HepG2 (cell line): Measurements from ENCODE around the gene MIF. TPM values are rescaled to one million over a fixed set of nuclear protein-coding genes. Genes with fewer than 3 reads are reported as not detected.

Source experiments
- ATF1 ChIP-seq: IDR thresholded peaks from 2 replicates; pipeline ENCODE4 v1.6.1; 2016; ENCODE audit warnings: mild to moderate bottlenecking, control low read depth
- CSRNP1 ChIP-seq: sonication (generic); formaldehyde crosslinking; IDR thresholded peaks from 2 replicates; pipeline ENCODE4 v1.8.1; 2023; ENCODE audit warnings: mild to moderate bottlenecking, missing genetic modification reagents
- HMGXB3 ChIP-seq: sonication (generic); formaldehyde crosslinking; IDR thresholded peaks from 2 replicates; pipeline ENCODE4 v1.4.0; 2020; ENCODE audit warnings: missing genetic modification reagents, borderline replicate concordance
- IRF2 ChIP-seq: IDR thresholded peaks from 2 replicates; pipeline ENCODE4 v1.6.1; 2018; ENCODE audit warnings: missing genetic modification reagents, missing compliant biosample characterization
- KAT7 ChIP-seq: IDR thresholded peaks from 2 replicates; pipeline ENCODE4 v1.6.1; 2018; ENCODE audit warnings: borderline replicate concordance, missing compliant biosample characterization
- NFIC ChIP-seq: IDR thresholded peaks from 2 replicates; pipeline ENCODE4 v1.6.1; 2012; ENCODE audit warnings: mild to moderate bottlenecking, low read length, inconsistent platforms
- NR2F6 ChIP-seq, 2 experiments: IDR thresholded peaks; 2 replicates each; pipeline ENCODE4 v1.6.1; 2016; ENCODE audit warnings: antibody characterized with exemption in 1 of 2, mild to moderate bottlenecking in 1 of 2
- PPARG ChIP-seq: conservative IDR thresholded peaks from 2 replicates; pipeline ENCODE4 v1.6.1; 2016; ENCODE audit warnings: missing biosample characterization, missing genetic modification reagents
- TRIM24 ChIP-seq: sonication (generic); formaldehyde crosslinking; IDR thresholded peaks from 2 replicates; pipeline ENCODE4 v1.8.0; 2022; ENCODE audit warnings: mild to moderate bottlenecking, missing genetic modification reagents
- ZNF138 ChIP-seq: sonication (generic); formaldehyde crosslinking; IDR thresholded peaks from 2 replicates; pipeline ENCODE4 v1.5.0; 2020; ENCODE audit warnings: mild to moderate bottlenecking, low read depth, missing genetic modification reagents
- ZNF224 ChIP-seq: sonication (generic); formaldehyde crosslinking; IDR thresholded peaks from 2 replicates; pipeline ENCODE4 v1.5.0; 2020; ENCODE audit warnings: mild to moderate bottlenecking, missing genetic modification reagents
- ZNF747 ChIP-seq: sonication (generic); formaldehyde crosslinking; IDR thresholded peaks from 2 replicates; pipeline ENCODE4 v1.8.1; 2023; ENCODE audit warnings: missing genetic modification reagents, mild to moderate bottlenecking, borderline replicate concordance
- polyA plus RNA-seq, 8 experiments: library from polyadenylated mRNA; depleted of rRNA in 3 of 8; stranded (reverse) in 7 of 8; unstranded in 1 of 8; fragments of >200 nt; fragmentation: Illumina TruSeq in 4 of 8; extraction: Trizol in 4 of 8; gene quantifications; 2 replicates each; pipeline versions ENCODE4 v1.2.1 to v1.2.3, GENCODE V29; 2011 to 2016; ENCODE audit warnings: low read depth in 4 of 8, missing spikeins in 1 of 8, mixed read lengths in 1 of 8; ENCODE audit not compliant: insufficient read depth in 1 of 8
- total RNA-seq, 5 experiments: library from RNA; depleted of rRNA; stranded (reverse); fragments of >200 nt; fragmentation: Illumina TruSeq; extraction: Trizol; gene quantifications; 2 replicates each; pipeline ENCODE4 v1.2.3, GENCODE V29; 2016; ENCODE audit warnings: low read depth in 1 of 5
- TF ChIP-seq, protein P1 (sequence below): sonication (generic); formaldehyde crosslinking; IDR thresholded peaks from 2 replicates; pipeline ENCODE4 v1.4.0; 2020; ENCODE audit warnings: missing genetic modification reagents, borderline replicate concordance

The MIF gene
- total and polyA plus RNA-seq, 2 of the 13 experiments (the other 11 are each of a cell fraction or from before 2014, with no cell fraction given) = 634 to 675 TPM

DNA sequence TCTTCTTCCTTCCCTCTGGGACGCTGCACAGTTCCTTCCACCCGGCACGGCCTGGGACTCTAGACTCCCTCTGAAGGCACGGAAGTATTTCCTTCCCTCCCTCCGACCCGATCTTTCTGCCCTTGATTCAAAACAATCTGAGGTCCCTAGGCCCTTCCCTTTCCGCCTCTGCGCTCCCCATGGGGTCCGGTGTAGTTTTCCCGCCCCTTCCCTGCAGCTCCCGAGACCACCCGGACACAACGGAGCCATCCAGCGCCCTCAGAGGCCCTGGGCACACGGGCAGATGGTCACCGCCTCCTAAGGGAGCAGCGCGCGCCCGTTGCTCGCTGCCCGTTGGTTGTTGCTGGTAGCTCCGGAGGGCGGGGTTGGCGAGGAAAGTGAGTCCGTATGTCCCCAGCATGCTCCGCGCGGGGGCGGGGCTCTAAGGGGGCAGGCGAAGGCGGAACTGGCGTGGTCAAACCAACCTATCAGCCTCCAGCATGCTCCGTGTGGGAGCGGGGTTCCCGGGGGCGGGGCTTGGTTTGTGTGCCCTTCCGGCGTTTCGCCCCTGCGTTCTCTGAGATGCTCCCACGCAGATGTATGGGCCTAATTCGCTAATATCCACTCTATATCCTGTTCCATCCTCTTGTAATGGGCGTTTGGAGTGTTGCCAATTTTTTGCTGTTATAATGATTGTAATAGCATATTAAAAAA, 19.6 kb downstream of the MIF start (continued):
- TF ChIP-seq, protein P1, sequence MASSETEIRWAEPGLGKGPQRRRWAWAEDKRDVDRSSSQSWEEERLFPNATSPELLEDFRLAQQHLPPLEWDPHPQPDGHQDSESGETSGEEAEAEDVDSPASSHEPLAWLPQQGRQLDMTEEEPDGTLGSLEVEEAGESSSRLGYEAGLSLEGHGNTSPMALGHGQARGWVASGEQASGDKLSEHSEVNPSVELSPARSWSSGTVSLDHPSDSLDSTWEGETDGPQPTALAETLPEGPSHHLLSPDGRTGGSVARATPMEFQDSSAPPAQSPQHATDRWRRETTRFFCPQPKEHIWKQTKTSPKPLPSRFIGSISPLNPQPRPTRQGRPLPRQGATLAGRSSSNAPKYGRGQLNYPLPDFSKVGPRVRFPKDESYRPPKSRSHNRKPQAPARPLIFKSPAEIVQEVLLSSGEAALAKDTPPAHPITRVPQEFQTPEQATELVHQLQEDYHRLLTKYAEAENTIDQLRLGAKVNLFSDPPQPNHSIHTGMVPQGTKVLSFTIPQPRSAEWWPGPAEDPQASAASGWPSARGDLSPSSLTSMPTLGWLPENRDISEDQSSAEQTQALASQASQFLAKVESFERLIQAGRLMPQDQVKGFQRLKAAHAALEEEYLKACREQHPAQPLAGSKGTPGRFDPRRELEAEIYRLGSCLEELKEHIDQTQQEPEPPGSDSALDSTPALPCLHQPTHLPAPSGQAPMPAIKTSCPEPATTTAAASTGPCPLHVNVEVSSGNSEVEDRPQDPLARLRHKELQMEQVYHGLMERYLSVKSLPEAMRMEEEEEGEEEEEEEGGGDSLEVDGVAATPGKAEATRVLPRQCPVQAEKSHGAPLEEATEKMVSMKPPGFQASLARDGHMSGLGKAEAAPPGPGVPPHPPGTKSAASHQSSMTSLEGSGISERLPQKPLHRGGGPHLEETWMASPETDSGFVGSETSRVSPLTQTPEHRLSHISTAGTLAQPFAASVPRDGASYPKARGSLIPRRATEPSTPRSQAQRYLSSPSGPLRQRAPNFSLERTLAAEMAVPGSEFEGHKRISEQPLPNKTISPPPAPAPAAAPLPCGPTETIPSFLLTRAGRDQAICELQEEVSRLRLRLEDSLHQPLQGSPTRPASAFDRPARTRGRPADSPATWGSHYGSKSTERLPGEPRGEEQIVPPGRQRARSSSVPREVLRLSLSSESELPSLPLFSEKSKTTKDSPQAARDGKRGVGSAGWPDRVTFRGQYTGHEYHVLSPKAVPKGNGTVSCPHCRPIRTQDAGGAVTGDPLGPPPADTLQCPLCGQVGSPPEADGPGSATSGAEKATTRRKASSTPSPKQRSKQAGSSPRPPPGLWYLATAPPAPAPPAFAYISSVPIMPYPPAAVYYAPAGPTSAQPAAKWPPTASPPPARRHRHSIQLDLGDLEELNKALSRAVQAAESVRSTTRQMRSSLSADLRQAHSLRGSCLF (CRISPR knock-in tag) = no peak
- TF ChIP-seq ZNF224 (CRISPR knock-in tag) (no peak; the same call in 1 of the 2 replicates), CSRNP1 (peak; percentile 79; the same call in 1 of the 2 replicates), ZNF138 (CRISPR knock-in tag) (0 out of 2 replicates have a peak, but pooled peaks have one; percentile 65), ZNF747 (CRISPR knock-in tag) (peak; percentile 95), HMGXB3 (CRISPR knock-in tag) (peak; percentile 96), ATF1 (CRISPR knock-in tag) (peak; percentile 44; the same call in 1 of the 2 replicates), TRIM24 (CRISPR knock-in tag) (no peak), PPARG (CRISPR knock-in tag) (0 out of 2 replicates have a peak, but pooled peaks have one; percentile 34), NR2F6 (IDR thresholded peaks at IDR 0.05) (no peak), NR2F6 (CRISPR knock-in tag; IDR thresholded peaks at IDR 0.05) (peak; percentile 64; the same call in 1 of the 2 replicates), NFIC (no peak), IRF2 (CRISPR knock-in tag) (peak; percentile 91; the same call in 1 of the 2 replicates), KAT7 (CRISPR knock-in tag) (peak; percentile 93)
